Smooth muscle cell of the brain vasculature (primary cell): ENCODE results near the gene GPR132.
"Not testable (repeated sequence)": the region's sequence is repeated elsewhere in the genome, so short reads cannot be mapped to it uniquely, and the experiment has no call there.

Experiments used
- DNase-seq: peaks from one replicate; pipeline ENCODE4 v3.0.0-alpha.2; 2012; ENCODE audit warnings: low read depth, low spot score

GPR132 gene

DNA sequence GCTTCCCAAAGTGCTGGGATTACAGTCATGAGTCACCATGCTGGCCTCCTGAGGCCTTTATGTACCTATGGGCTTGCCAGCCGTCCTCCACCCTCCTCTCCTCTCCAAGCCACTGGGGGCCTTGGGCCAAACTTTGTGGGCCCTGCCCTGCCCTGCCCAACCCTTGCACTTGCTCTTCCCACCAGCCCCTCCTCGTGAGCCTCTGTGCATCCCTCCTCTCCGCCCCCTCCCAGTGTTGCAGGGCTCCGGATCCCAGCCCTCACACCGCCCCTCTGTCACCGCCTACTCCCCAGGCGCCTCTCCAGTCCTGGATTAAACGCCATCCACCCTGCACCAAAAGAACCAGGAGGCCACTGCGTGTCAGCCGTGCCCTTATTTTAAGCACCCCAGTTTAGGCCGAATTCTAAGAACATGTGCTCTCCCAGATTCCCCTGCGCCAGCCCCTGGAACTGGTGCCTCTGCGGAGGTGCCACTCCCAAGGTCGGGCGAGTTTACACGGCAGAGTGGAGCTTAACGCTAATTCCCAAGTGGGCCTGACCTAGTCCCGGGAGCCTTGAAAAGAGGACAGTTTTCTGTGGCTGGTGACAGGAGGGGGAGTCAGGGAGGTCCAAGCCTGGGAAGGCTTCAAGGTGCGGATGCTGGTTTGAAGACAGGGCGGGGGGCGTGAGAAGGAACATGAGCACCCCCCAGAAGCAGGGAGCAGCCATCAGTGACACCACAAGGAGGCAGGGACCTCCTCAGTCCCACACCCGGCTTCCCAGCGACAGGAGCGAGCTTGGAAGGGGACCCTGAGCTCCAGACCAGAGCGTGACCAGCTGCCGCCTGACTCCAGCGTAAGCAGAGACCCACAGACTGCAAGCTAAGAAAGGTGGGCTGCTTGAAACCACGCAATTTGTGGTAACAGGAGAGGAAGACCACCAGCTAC is 23.1 kb downstream of the GPR132 start:
- no peak for DNase-seq

DNA sequence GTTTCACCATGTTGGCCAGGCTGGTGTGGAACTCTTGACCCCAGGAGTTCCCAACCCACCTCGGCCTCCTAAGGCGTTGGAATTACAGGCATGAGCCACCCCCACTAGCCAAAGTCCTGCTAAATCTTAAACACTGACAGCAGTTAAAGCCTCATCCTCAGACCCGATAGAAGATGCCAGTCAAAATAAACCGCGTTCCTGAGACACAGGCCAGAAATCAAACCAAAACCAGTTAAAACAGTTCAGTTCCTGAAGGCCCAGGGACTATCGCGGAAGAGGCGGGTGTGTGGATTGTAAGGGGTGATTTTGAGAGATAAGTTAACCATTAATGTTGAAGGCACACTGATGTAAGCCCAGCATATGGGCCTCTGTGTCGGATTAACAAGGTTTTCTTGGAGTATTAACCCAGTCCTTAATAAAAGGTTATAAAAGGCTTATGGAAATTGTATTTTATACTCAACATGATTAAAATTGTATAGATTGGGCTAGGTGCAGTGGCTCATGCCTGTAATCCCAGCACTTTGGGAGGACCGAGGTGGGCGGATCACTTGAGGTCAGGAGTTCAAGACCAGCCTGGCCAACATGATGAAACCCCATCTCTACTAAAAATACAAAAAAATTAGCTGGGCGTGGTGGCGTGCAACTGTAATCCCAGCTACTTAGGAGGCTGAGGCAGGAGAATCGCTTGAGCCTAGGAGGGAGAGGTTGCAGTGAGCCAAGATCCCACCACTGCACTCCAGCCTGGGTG is 25.6 kb downstream of the GPR132 start:
- no peak for DNase-seq

DNA sequence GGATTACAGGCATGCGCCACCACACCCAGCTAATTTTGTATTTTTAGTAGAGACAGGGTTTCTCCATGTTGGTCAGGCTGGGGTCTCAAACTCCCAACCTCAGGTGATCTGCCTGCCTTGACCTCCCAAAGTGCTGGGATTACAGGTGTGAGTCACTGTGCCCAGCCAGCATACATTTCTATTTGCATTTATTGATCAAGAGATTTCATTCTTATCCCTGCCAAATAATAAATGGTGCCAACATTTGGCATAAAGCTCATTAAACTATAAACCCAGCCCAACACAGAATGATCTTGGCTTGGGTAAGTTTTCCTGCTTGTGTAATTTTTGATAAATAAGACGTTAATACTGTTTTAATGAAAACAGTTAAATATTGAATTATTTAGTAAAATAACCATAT is 29.6 kb downstream of the GPR132 start:
- not testable (repeated sequence) for DNase-seq

DNA sequence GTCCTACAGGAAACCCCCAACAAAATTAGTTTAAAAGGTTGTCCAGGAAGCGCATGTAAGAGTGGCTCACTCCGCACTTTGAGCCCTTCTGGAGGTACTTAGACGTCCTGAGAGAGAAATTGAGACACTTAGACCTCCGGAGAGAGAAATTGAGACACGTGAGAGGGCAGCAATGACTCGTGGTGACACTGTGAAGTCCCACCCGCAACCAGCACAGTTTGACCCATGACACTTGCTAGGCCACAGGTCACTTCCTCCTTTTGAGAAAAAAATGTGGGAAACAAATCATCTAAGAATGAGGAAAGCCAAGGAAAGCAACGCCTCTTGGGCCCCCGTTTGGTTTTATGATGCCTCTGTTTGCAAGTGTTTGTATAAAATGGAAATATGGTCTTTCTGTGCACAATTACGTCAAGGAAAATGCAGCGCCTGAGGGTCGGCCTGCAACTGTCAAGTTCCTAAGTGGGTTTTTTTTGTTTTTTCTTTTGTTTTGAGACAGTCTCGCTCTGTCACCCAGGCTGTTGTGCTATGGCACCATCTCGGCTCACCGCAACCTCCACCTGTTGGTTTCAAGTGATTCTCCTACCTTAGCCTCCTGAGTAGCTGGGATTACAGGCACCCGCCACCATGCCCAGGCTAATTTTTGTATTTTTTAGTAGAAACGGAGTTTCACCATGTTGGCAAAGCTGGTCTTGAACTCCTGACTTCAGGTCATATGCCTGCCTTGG is 30.8 kb downstream of the GPR132 start:
- no peak for DNase-seq

GRCh38 chr14:105033412-105033900 is 31.8 kb downstream of the GPR132 start:
- not testable (repeated sequence) for DNase-seq

DNA sequence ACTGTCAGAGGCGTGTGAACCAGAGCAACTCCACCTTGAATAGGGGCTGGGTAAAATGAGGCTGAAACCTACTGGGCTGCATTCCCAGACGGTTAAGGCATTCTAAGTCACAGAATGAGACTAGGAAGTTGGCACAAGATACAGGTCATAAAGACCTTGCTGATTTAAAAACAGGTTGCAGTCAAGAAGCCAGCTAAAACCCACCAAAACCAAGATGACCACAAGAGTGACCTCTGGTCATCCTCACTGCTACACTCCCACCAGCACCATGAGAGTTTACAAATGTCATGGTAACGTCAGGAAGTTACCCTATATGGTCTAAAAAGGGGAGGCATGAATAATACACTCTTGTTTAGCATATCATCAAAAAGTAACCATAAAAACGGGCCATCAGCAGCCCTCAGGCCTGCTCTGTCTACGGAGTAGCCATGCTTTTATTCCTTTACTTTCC is 32.8 kb downstream of the GPR132 start:
- DNase-seq: not testable (repeated sequence)

DNA sequence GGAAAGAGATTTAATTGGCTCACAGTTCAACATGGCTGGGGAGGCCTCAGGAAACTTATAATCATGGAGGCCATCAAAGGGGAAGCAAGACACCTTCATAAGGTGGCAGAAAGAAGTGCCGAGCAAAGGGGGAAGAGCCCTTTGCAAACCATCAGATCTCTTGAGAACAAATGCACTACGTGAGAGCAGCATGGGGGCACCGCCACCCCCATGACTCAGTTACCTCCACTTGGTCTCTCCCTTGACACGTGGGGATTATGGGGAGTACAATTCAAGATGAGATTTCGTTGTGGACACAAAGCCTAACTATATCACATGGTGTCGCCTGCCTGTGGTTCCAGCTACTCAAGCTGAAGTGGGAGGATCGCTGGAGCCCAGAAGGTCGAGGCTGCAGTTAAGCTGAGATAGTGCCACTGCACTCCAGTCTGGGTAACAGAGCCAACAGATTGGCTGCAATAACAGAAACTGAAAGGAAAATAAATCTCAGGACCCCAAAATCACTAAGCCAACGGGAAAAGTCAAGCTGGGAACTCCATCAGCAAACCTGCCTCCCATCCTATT is 34.3 kb downstream of the GPR132 start:
- no peak for DNase-seq

GRCh38 chr14:105030194-105030593 is 35.0 kb downstream of the GPR132 start:
- no peak for DNase-seq

DNA sequence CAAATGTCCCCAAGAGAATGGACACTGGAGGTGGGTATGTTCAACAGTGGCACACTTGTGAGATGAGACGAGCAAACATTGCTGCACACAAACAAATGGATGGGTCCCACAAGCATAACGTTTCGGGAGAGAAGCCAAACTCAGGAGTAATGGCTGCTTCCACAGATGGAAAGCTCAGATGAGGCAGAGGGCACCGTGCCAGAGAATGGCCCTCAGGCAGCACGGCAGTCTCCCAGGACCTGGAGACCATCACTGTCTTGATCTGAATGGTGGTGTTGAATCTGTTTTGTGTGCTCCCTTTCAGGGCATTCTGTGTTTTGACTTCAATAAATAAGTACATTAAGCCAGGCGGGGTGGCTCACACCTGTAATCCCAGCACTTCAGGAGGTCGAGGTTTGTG is 35.8 kb downstream of the GPR132 start:
- DNase-seq: no peak

- no peak for DNase-seq
Observed at GRCh38 chr14:105028251-105028927, 36.8 kb downstream of the GPR132 start.

DNA sequence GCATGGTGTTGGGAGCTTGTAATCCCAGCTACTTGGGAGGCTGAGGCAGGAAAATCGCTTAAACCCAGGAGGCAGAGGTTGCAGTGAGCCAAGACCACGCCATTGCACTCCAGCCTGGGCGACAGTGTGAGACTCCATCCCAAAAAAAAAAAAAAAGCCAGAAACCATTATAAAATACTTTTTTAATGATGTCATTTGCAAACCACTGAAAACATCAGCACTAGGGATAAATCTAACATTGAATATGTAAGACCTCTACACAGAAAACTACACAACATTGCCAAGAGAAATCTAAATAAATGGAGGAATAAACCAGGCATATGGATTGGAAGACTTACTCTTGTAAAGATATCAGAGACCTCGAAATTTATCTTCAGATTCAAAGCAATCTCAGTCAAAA is 37.5 kb downstream of the GPR132 start:
- DNase-seq: not testable (repeated sequence)

DNA sequence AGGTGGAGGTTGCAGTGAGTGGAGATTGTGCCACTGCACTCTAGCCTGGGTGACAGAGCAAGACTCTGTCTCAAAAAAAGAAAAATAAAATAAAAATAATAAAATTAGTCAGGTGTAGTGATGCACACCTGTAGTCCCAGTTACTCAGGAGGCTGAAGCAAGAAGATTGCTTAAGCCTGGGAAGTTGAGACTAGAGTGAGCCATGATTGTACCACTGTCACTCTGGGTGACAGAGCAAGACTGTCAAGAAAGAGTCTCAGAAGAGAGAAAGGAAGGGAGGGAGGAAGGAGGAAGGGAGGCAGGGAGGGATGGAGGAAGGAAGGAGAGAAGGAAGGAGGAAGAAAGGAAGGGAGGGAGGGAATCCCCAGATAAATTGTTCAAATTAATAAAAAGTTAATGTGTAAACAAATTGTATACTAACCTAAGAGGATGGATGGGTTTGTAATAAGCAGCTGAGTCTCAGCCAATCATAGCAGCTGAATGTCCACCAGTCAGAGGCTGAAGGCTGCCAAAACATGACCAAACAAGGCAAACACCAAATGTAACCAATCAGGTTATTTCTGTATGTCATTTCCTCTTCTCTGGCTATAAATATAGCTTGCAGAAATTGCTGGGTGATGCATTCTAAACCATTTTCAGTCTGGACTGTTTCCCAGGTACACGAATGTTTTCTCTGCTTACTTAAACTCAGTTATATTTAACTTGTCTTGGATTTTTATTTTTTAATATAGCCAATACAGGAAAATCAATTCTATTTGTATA is 38.2 kb downstream of the GPR132 start:
- DNase-seq: no peak

DNA sequence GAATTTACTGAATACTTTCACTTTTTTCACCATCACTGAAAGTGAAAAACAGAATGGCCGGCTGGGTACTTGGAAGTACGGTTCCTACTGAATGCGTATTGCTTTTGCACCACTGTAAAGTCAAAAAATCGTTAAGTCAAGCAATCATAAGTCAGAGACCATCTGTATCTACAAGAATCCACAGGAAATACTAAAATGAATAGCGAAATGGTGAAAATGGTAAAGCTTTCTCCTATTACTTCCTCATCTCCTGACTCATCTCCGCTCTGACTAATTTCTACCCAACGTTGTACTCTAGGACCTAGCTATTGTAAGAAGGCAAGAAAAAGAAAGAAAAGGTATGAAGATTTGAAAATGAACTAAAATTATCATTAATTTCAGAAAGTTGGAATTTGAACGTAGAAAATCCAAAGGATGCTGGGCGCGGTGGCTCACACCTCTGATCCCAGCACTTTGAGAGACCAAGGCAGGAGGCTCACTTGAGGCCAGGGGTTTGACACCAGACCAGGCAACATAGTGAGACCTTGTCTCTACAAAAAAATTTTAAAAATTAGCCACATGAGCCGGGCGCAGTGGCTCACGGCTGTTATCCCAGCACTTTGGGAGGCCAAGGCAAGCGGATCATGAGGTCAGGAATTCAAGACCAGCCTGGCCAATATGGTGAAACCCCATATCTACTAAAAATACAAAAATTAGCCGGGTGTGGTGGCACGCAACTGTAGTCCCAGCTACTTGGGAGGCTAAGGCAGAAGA is 39.0 kb downstream of the GPR132 start:
- DNase-seq: no peak

- no peak for DNase-seq
Observed at GRCh38 chr14:105025429-105025828, 39.8 kb downstream of the GPR132 start.

DNA sequence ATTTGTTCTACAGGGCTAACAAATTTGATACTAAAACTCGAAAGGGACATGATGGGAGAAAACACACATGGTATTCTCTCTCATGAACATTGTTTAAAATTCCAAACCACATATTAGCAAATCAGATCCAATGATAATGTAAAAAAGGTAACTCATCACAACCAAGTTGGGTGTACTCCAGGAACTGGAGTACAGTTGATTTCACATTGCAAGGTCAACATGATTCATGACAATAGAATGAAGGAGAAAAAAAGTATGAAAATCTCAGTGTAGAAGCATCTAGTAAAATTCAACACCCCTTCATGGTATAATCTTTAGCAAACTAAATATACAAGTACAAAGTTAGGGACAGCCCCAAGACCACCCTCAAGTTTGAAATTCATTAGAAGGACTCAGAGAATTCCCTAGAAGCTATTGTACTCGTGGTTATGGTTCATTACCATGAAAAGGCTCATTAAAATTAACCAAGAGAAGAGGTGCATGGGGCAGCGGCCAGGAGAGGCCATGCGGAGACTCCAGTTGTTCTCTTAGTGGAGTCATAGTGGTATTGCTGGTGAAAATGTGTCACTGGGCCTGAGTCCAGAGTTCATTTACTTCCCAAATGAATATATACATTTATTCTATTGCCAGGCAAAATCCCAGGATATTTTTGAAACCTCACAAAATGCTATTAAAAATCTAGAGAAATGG is 41.3 kb downstream of the GPR132 start:
- no peak for DNase-seq

DNA sequence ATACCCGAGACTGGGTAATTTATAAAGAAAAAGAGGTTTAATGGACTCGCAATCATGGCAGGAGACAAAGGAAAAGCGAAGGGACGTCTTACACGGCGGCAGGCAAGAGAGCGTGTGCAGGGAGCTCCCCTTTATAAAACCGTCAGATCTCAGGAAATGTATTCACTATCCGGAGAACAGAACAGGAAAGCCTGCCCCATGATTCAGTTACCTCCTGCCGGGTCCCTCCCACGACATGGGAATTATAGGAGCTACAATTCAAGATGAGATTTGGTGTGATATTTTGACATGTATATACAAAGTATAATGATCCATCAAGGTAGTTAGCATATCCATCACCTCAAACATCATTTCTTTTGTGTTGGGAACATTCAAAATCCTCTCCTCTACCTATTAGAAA is 42.1 kb downstream of the GPR132 start:
- no peak for DNase-seq

GRCh38 chr14:105022276-105022670 is 43.0 kb downstream of the GPR132 start:
- no peak for DNase-seq

GRCh38 chr14:105021656-105022275 is 43.5 kb downstream of the GPR132 start:
- DNase-seq: no peak
